Thoracic aorta (tissue), 2 donors: ENCODE data around the gene SDF2L1. TPM values are rescaled to one million over a fixed set of nuclear protein-coding genes. Genes with fewer than 3 reads are reported as not detected.

Experiments used
- ATAC-seq: fragments of 150-250 bp; one replicate; pipeline ENCODE4 v1.8.0; 2017; ENCODE audit warnings: low read depth; ENCODE audit not compliant: insufficient number of reproducible peaks, low FRiP score
- DNase-seq: peaks from one replicate; pipeline ENCODE4 v3.0.0-alpha.2; 2020; ENCODE audit warnings: low spot score
- H3K27ac ChIP-seq, 2 donors: fragments of 200-600 bp; sonication (generic); 1 replicate in 1 of 2; 2 replicates in 1 of 2; pipeline ENCODE4 v1.5.1; 2016; ENCODE audit warnings: mild to moderate bottlenecking in 2 of 2, moderate library complexity in 2 of 2
- H3K27me3 ChIP-seq: fragments of 200-600 bp; sonication (generic); replicated peaks from 2 replicates; pipeline ENCODE4 v1.6.0; 2016; ENCODE audit warnings: mild to moderate bottlenecking; ENCODE audit not compliant: insufficient read depth
- H3K36me3 ChIP-seq: fragments of 200-600 bp; sonication (generic); one replicate; pipeline ENCODE4 v1.5.1; 2016
- H3K4me1 ChIP-seq, 2 donors: fragments of 200-600 bp; sonication (generic); 1 replicate in 1 of 2; 2 replicates in 1 of 2; pipeline versions ENCODE4 v1.5.1 to v1.6.0; 2016; ENCODE audit warnings: low read depth in 2 of 2, mild to moderate bottlenecking in 1 of 2; ENCODE audit not compliant: control insufficient read depth in 1 of 2
- H3K4me3 ChIP-seq: fragments of 200-600 bp; sonication (generic); 2 replicates; pipeline ENCODE4 v1.5.1; 2016; ENCODE audit warnings: mild to moderate bottlenecking
- H3K9me3 ChIP-seq: fragments of 200-600 bp; sonication (generic); 2 replicates; pipeline ENCODE4 v1.5.1; 2016
- CTCF ChIP-seq: fragments of 200-600 bp; sonication (generic); IDR thresholded peaks from one replicate; pipeline ENCODE4 v1.5.1; 2019; ENCODE audit warnings: antibody characterized with exemption
- total RNA-seq, 2 donors: library from RNA; depleted of rRNA; stranded (reverse); fragments of >200 nt; gene quantifications; one replicate each; pipeline versions ENCODE4 v1.1.0 to v1.2.3, GENCODE V29; 2016

Gene SDF2L1
- total RNA-seq, 2 donors from 2014 or later: 40.9 to 54.0 TPM

GRCh38 chr22:21680830-21681565, 38.9 kb downstream of the SDF2L1 start:
- H3K4me1 ChIP-seq: no peaks in the 10 kb centered on the region
- ATAC-seq: no peak
- peaks cover 41% of the 10 kb centered on the region for H3K36me3 ChIP-seq
- H3K4me3 ChIP-seq: no peak overlapping the region
- no peak for TF ChIP-seq CTCF
- no peaks in the 10 kb centered on the region for H3K27me3 ChIP-seq
- H3K27ac ChIP-seq: no peak overlapping the region
- DNase-seq: no peak
- H3K9me3 ChIP-seq: no peaks in the 10 kb centered on the region

GRCh38 chr22:21681566-21682370, 39.7 kb downstream of the SDF2L1 start:
- peaks cover 46% of the 10 kb centered on the region for H3K36me3 ChIP-seq
- no peaks in the 10 kb centered on the region for H3K27me3 ChIP-seq
- no peaks in the 10 kb centered on the region for H3K9me3 ChIP-seq
- ATAC-seq: no peak
- H3K4me1 ChIP-seq: no peaks in the 10 kb centered on the region
- DNase-seq: no peak
- H3K27ac ChIP-seq: no peak overlapping the region
- H3K4me3 ChIP-seq: no peak overlapping the region
- TF ChIP-seq CTCF: no peak

- Histone ChIP-seq H3K36me3 (peaks cover 50% of the 10 kb centered on the region), H3K27me3 (no peaks in the 10 kb centered on the region), H3K27ac (no peak overlapping the region), H3K4me1 (no peaks in the 10 kb centered on the region), H3K9me3 (no peaks in the 10 kb centered on the region), H3K4me3 (no peak overlapping the region)
- no peak for TF ChIP-seq CTCF
- DNase-seq (no peak), ATAC-seq (no peak)
These were observed 40.5 kb downstream of the SDF2L1 start for GRCh38 chr22:21682385-21683175.

- no peaks in the 10 kb centered on the region for H3K4me1 ChIP-seq
- H3K27me3 ChIP-seq: no peaks in the 10 kb centered on the region
- H3K9me3 ChIP-seq: no peaks in the 10 kb centered on the region
- DNase-seq: no peak
- H3K36me3 ChIP-seq: peaks cover 56% of the 10 kb centered on the region
- no peak for TF ChIP-seq CTCF
- ATAC-seq: no peak
- H3K27ac ChIP-seq: no peak overlapping the region
- no peak overlapping the region for H3K4me3 ChIP-seq
These were observed 41.3 kb downstream of the SDF2L1 start for GRCh38 chr22:21683401-21683811.
